IPS-18c (cell line): ENCODE measurements around the gene PRKACA.
"Not testable (repeated sequence)": the region's sequence is repeated elsewhere in the genome, so short reads cannot be mapped to it uniquely, and the experiment has no call there.

Experiments used
- H3K4me3 ChIP-seq: 2 replicates; pipeline ENCODE4 v1.7.0; 2013; ENCODE audit warnings: low read depth, mild to moderate bottlenecking, low read length, moderate library complexity; ENCODE audit not compliant: insufficient read depth
- H3K9me3 ChIP-seq: one replicate; pipeline ENCODE4 v1.6.1; 2013; ENCODE audit warnings: mild to moderate bottlenecking, low read length, moderate library complexity; ENCODE audit not compliant: control insufficient read depth, insufficient read depth

PRKACA gene

GRCh38 chr19:14150041-14150769, 32.6 kb upstream of the PRKACA start:
- H3K4me3 ChIP-seq: no peak overlapping the region

GRCh38 chr19:14149509-14149994, 32.0 kb upstream of the PRKACA start:
- Histone ChIP-seq H3K9me3 (no peaks in the 10 kb centered on the region), H3K4me3 (no peak overlapping the region)

More at GRCh38 chr19:14150041-14150769, 32.6 kb upstream of the PRKACA start:
- no peaks in the 10 kb centered on the region for H3K9me3 ChIP-seq

- no peak overlapping the region for H3K4me3 ChIP-seq
- no peaks in the 10 kb centered on the region for H3K9me3 ChIP-seq
Observed at GRCh38 chr19:14148751-14149410, 31.3 kb upstream of the PRKACA start.

GRCh38 chr19:14147797-14148605, 30.4 kb upstream of the PRKACA start:
- Histone ChIP-seq H3K4me3 (no peak overlapping the region), H3K9me3 (no peaks in the 10 kb centered on the region)

- Histone ChIP-seq H3K4me3 (no peak overlapping the region), H3K9me3 (no peaks in the 10 kb centered on the region)
Observed at GRCh38 chr19:14146789-14147216, 29.2 kb upstream of the PRKACA start.

- H3K4me3 ChIP-seq, H3K9me3 ChIP-seq: not testable (repeated sequence)
Observed at GRCh38 chr19:14146169-14146568, 28.6 kb upstream of the PRKACA start.

GRCh38 chr19:14145381-14145780, 27.8 kb upstream of the PRKACA start:
- H3K9me3 ChIP-seq: no peaks in the 10 kb centered on the region
- no peak overlapping the region for H3K4me3 ChIP-seq

- Histone ChIP-seq H3K9me3 (no peaks in the 10 kb centered on the region), H3K4me3 (no peak overlapping the region)
Observed at GRCh38 chr19:14142262-14143190, 25.0 kb upstream of the PRKACA start.

GRCh38 chr19:14141041-14141440, 23.5 kb upstream of the PRKACA start:
- no peaks in the 10 kb centered on the region for H3K9me3 ChIP-seq
- no peak overlapping the region for H3K4me3 ChIP-seq

GRCh38 chr19:14139944-14140343, 22.4 kb upstream of the PRKACA start:
- no peaks in the 10 kb centered on the region for H3K9me3 ChIP-seq
- no peak overlapping the region for H3K4me3 ChIP-seq

GRCh38 chr19:14138576-14139265, 21.2 kb upstream of the PRKACA start:
- Histone ChIP-seq H3K4me3 (no peak overlapping the region), H3K9me3 (no peaks in the 10 kb centered on the region)

- no peaks in the 10 kb centered on the region for H3K9me3 ChIP-seq
- H3K4me3 ChIP-seq: peak within 1 kb of the TSS; percentile 93
Observed at GRCh38 chr19:14136509-14137281, 19.1 kb upstream of the PRKACA start, which contains the start of gene ASF1B. TSS of gene ASF1B (minus strand) at chr19:14136589. CDS start at chr19:14136456, 133 bp downstream.

GRCh38 chr19:14135985-14136508, 18.5 kb upstream of the PRKACA start:
- H3K4me3 ChIP-seq: peak overlapping the region; percentile 93
- no peaks in the 10 kb centered on the region for H3K9me3 ChIP-seq

GRCh38 chr19:14135355-14135754, 17.8 kb upstream of the PRKACA start:
- Histone ChIP-seq H3K9me3 (no peaks in the 10 kb centered on the region), H3K4me3 (peak overlapping the region; percentile 93)

- Histone ChIP-seq H3K9me3 (peaks cover 2% of the 10 kb centered on the region), H3K4me3 (no peak overlapping the region)
Observed at GRCh38 chr19:14127929-14128509, 10.5 kb upstream of the PRKACA start.
